ENCODE results near the gene HCFC1R1. TPM values are rescaled to one million over a fixed set of nuclear protein-coding genes. Genes with fewer than 3 reads are reported as not detected.

Gene HCFC1R1
- total and polyA plus RNA-seq, 4 donors: 10.9 to 138 (median 45.7) TPM

DNA sequence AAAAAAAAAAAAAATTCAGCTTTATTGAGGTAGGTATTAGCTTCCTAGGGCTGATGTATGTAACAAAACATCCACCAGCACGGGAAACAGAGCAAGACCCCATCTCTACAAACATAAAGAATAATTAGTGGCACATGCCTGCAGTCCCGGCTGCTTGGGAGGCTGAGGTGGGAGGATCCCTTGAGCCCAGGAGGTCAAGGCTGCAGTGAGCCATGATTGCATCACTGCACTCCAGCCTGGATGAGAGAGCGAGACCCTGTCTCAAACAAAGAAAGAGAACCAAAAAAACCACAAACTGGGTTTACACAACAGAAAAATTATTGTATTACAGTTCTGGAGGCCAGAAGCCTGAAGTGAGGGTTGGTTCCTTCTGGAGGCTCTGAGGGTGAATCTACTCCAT lies 18.6 kb upstream of the HCFC1R1 start:
- H3K4me1 ChIP-seq (ENCODE audit: control insufficient read depth in 5 of 5, insufficient read depth in 5 of 5, low read length in 5 of 5): peaks cover 0 to 6% (median 3%) of the 10 kb centered on the region in 5 donors
- ATAC-seq (ENCODE audit: insufficient read depth, low FRiP score) (no peak), DNase-seq (no peak)
- H3K4me3 ChIP-seq: no peak overlapping the region
- no peak overlapping the region for H3K27ac ChIP-seq (ENCODE audit: low read depth in 1 of 2, low read length in 1 of 2)
- H3K36me3 ChIP-seq (ENCODE audit: control insufficient read depth in 4 of 4, insufficient read depth in 4 of 4, low read length in 4 of 4): no peaks in the 10 kb centered on the region
- TF ChIP-seq, protein P1, sequence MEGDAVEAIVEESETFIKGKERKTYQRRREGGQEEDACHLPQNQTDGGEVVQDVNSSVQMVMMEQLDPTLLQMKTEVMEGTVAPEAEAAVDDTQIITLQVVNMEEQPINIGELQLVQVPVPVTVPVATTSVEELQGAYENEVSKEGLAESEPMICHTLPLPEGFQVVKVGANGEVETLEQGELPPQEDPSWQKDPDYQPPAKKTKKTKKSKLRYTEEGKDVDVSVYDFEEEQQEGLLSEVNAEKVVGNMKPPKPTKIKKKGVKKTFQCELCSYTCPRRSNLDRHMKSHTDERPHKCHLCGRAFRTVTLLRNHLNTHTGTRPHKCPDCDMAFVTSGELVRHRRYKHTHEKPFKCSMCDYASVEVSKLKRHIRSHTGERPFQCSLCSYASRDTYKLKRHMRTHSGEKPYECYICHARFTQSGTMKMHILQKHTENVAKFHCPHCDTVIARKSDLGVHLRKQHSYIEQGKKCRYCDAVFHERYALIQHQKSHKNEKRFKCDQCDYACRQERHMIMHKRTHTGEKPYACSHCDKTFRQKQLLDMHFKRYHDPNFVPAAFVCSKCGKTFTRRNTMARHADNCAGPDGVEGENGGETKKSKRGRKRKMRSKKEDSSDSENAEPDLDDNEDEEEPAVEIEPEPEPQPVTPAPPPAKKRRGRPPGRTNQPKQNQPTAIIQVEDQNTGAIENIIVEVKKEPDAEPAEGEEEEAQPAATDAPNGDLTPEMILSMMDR (IDR thresholded peaks at IDR 0.05; ENCODE audit: control extremely low read depth, extremely low read depth): no peak
- no peaks in the 10 kb centered on the region for H3K9me3 ChIP-seq (ENCODE audit: control insufficient read depth in 4 of 4, insufficient read depth in 3 of 4, low read length in 3 of 4)
- peaks cover 0 to 60% (median 52%) of the 10 kb centered on the region in 3 donors for H3K27me3 ChIP-seq (ENCODE audit: control insufficient read depth in 3 of 3, insufficient read depth in 3 of 3, low read length in 2 of 3)
- 67 to 82% methylated on average over 3 of the region's 3 CpGs for WGBS, 2 donors
- H3K9ac ChIP-seq (ENCODE audit: insufficient read depth in 1 of 2, low read length in 2 of 2): no peak overlapping the region

DNA sequence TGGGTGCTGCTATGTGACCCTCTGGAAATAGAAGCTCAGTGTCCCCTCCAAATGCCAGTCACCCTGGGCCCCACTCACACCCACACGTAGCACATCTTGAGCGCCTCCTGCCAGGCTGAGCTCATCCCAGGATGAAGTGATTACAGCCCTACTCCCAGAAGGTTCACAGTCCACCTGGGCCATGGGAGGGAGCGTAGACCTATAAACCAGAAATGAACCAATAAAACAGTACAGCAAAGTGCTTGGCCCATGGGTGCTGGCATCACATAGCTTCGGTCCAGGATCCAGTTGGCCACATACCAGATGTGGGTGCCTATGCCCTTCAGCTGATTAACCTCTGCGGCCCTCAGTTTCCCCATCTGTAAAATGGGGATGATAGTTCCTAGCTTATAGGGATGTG lies 15.2 kb upstream of the HCFC1R1 start:
- 85 to 86% methylated on average over 5 of the region's 5 CpGs for WGBS, 2 donors

DNA sequence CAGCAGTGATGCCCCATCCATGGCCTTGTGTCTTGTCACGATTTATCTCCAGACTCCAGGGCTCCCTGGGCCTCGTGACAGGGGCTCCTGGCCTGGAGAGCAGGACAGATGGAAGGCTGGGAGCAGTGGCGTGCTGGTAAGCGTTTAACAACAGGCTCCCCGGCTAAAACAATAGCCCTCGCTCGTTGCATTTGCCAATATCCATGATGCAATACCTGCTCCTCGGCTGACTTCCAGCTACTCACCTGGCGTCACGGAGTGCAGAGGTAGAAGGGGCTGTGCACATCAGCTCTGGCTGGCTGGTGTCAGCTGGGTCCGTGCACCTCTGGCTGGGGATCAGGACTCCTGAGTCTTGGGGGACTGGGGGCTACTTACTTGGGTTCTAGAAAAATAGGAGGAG lies 14.5 kb upstream of the HCFC1R1 start:
- Histone ChIP-seq H3K27ac (ENCODE audit: low read depth in 1 of 2, low read length in 1 of 2) (no peak overlapping the region), H3K27me3 (ENCODE audit: control insufficient read depth in 3 of 3, insufficient read depth in 3 of 3, low read length in 2 of 3) (peaks cover 0 to 49% (median 44%) of the 10 kb centered on the region in 3 donors), H3K4me1 (ENCODE audit: control insufficient read depth in 5 of 5, insufficient read depth in 5 of 5, low read length in 5 of 5) (peaks cover 0 to 4% (median 0%) of the 10 kb centered on the region in 5 donors), H3K36me3 (ENCODE audit: control insufficient read depth in 4 of 4, insufficient read depth in 4 of 4, low read length in 4 of 4) (no peaks in the 10 kb centered on the region), H3K9me3 (ENCODE audit: control insufficient read depth in 4 of 4, insufficient read depth in 3 of 4, low read length in 3 of 4) (no peaks in the 10 kb centered on the region), H3K4me3 (no peak overlapping the region), H3K9ac (ENCODE audit: insufficient read depth in 1 of 2, low read length in 2 of 2) (no peak overlapping the region)
- TF ChIP-seq, protein P1 (IDR thresholded peaks at IDR 0.05; ENCODE audit: control extremely low read depth, extremely low read depth): no peak
- no peak for ATAC-seq (ENCODE audit: insufficient read depth, low FRiP score)
- no peak for DNase-seq
- WGBS, 2 donors: 29 to 33% methylated on average over 11 of the region's 11 CpGs

More for the DNA sequence above, 15.2 kb upstream of the HCFC1R1 start:
- TF ChIP-seq, protein P1 (IDR thresholded peaks at IDR 0.05; ENCODE audit: control extremely low read depth, extremely low read depth): no peak
- no peak overlapping the region for H3K9ac ChIP-seq (ENCODE audit: insufficient read depth in 1 of 2, low read length in 2 of 2)
- H3K4me1 ChIP-seq (ENCODE audit: control insufficient read depth in 5 of 5, insufficient read depth in 5 of 5, low read length in 5 of 5): peaks cover 0 to 4% (median 0%) of the 10 kb centered on the region in 5 donors
- H3K27me3 ChIP-seq (ENCODE audit: control insufficient read depth in 3 of 3, insufficient read depth in 3 of 3, low read length in 2 of 3): peaks cover 0 to 56% (median 51%) of the 10 kb centered on the region in 3 donors
- H3K36me3 ChIP-seq (ENCODE audit: control insufficient read depth in 4 of 4, insufficient read depth in 4 of 4, low read length in 4 of 4): no peaks in the 10 kb centered on the region
- no peak for ATAC-seq (ENCODE audit: insufficient read depth, low FRiP score)
- H3K4me3 ChIP-seq: no peak overlapping the region
- no peak for DNase-seq
- no peaks in the 10 kb centered on the region for H3K9me3 ChIP-seq (ENCODE audit: control insufficient read depth in 4 of 4, insufficient read depth in 3 of 4, low read length in 3 of 4)
- no peak overlapping the region for H3K27ac ChIP-seq (ENCODE audit: low read depth in 1 of 2, low read length in 1 of 2)
